Thyroid gland (tissue), 4 donors: ENCODE results near the gene ARRDC1.

Experiments used
- CTCF ChIP-seq, 6 experiments: fragments of 200-600 bp in 3 of 6; fragments of 450-650 bp in 3 of 6; sonication (generic) in 3 of 6; IDR thresholded peaks; one replicate each; pipeline ENCODE4 v1.5.1; 2016 to 2019; ENCODE audit warnings: antibody characterized with exemption in 6 of 6, mild to moderate bottlenecking in 2 of 6, inconsistent platforms in 1 of 6, moderate library complexity in 1 of 6
- POLR2A ChIP-seq, 2 donors: fragments of 450-650 bp; IDR thresholded peaks; one replicate each; pipeline ENCODE4 v1.6.1; 2017; ENCODE audit warnings: antibody characterized with exemption in 2 of 2, mild to moderate bottlenecking in 2 of 2, moderate library complexity in 1 of 2

- TF ChIP-seq CTCF (IDR thresholded peaks at IDR 0.05) (no peak), POLR2A (IDR thresholded peaks at IDR 0.05) (no peak)
These were observed 16.6 kb upstream of the ARRDC1 start for GRCh38 chr9:137588891-137589290.
